Fibroblast of the aortic adventitia (primary cell): Measurements from ENCODE around the gene CARNS1. TPM values are rescaled to one million over a fixed set of nuclear protein-coding genes. Genes with fewer than 3 reads are reported as not detected.
A peak's percentile ranks its signal among the peaks of the same experiment; 100 is the strongest.

Experiments used
- DNase-seq: peaks from one replicate; pipeline ENCODE4 v3.0.0-alpha.2; 2010; ENCODE audit warnings: low read depth
- H3K4me3 ChIP-seq: 2 replicates; pipeline ENCODE4 v1.5.1; 2011; ENCODE audit warnings: low read depth, mild to moderate bottlenecking, control low read depth, low read length, moderate library complexity
- CTCF ChIP-seq: IDR thresholded peaks from 2 replicates; pipeline ENCODE4 v1.5.1; 2011; ENCODE audit warnings: mild to moderate bottlenecking, low read length, control low read depth, inconsistent platforms; ENCODE audit not compliant: insufficient read depth
- total RNA-seq: library from RNA; depleted of rRNA; stranded (reverse); fragments of >200 nt; gene quantifications from 2 replicates; pipeline ENCODE4 v1.2.3, GENCODE V29; 2012; ENCODE audit warnings: low replicate concordance

The CARNS1 gene
- total RNA-seq, 1 donor, result 0.09 TPM

- no peak for DNase-seq
- no peak overlapping the region for H3K4me3 ChIP-seq
- TF ChIP-seq CTCF, result no peak
Measured at GRCh38 chr11:67376873-67377808, 38.3 kb upstream of the CARNS1 start.

GRCh38 chr11:67378544-67378943 is 36.9 kb upstream of the CARNS1 start:
- no peak for TF ChIP-seq CTCF
- no peak overlapping the region for H3K4me3 ChIP-seq
- no peak for DNase-seq

GRCh38 chr11:67379061-67380058 is 36.1 kb upstream of the CARNS1 start:
- H3K4me3 ChIP-seq, result no peak overlapping the region
- TF ChIP-seq CTCF, result no peak
- DNase-seq, result peak; percentile 62

GRCh38 chr11:67381244-67381972 is 34.1 kb upstream of the CARNS1 start:
- no peak overlapping the region for H3K4me3 ChIP-seq
- no peak for DNase-seq
- no peak for TF ChIP-seq CTCF

GRCh38 chr11:67382276-67383136 is 33.0 kb upstream of the CARNS1 start:
- no peak overlapping the region for H3K4me3 ChIP-seq
- DNase-seq, result peak; percentile 84
- TF ChIP-seq CTCF, result peak; percentile 100
